Small intestine (tissue), 7 donors: Measurements from ENCODE around the gene FFAR1. TPM values are rescaled to one million over a fixed set of nuclear protein-coding genes. Genes with fewer than 3 reads are reported as not detected.
"Not testable (repeated sequence)": the region's sequence is repeated elsewhere in the genome, so short reads cannot be mapped to it uniquely, and the experiment has no call there.

Source experiments
- DNase-seq, 2 donors: peaks; one replicate each; pipeline versions ENCODE4 v3.0.0 to v3.0.0-alpha.2; 2013
- FAIRE-seq: peaks from 2 replicates; lab custom pipeline; 2012; peaks lifted over from hg19 to GRCh38; lab: Jason Lieb, UNC
- H3K27ac ChIP-seq, 3 donors: one replicate each; pipeline ENCODE4 v1.5.1; 2013; ENCODE audit warnings: low read length in 2 of 3, mild to moderate bottlenecking in 2 of 3, control low read depth in 1 of 3, inconsistent platforms in 1 of 3, low read depth in 1 of 3, moderate library complexity in 1 of 3
- H3K27me3 ChIP-seq, 3 donors: one replicate each; pipeline ENCODE4 v1.6.1; 2013; ENCODE audit warnings: low read length in 3 of 3, inconsistent platforms in 1 of 3; ENCODE audit not compliant: control insufficient read depth in 3 of 3, insufficient read depth in 3 of 3
- H3K36me3 ChIP-seq, 3 donors: one replicate each; pipeline ENCODE4 v1.6.1; 2013; ENCODE audit warnings: low read length in 3 of 3, inconsistent platforms in 1 of 3, low read depth in 1 of 3, mild to moderate bottlenecking in 1 of 3, moderate library complexity in 1 of 3; ENCODE audit not compliant: control insufficient read depth in 3 of 3, insufficient read depth in 2 of 3
- H3K4me1 ChIP-seq, 3 donors: one replicate each; pipeline ENCODE4 v1.6.1; 2013; ENCODE audit warnings: low read length in 2 of 3, inconsistent platforms in 1 of 3, low read depth in 1 of 3, mild to moderate bottlenecking in 1 of 3, moderate library complexity in 1 of 3; ENCODE audit not compliant: control insufficient read depth in 3 of 3, insufficient read depth in 2 of 3
- H3K4me3 ChIP-seq, 3 donors: one replicate each; pipeline ENCODE4 v1.5.1; 2013; ENCODE audit warnings: low read length in 3 of 3, control low read depth in 1 of 3, inconsistent platforms in 1 of 3, low read depth in 1 of 3, mild to moderate bottlenecking in 1 of 3, moderate library complexity in 1 of 3
- H3K9me3 ChIP-seq, 2 donors: one replicate each; pipeline ENCODE4 v1.6.1; 2013; ENCODE audit warnings: low read depth in 1 of 2, low read length in 1 of 2; ENCODE audit not compliant: control insufficient read depth in 2 of 2, insufficient read depth in 1 of 2
- WGBS, 3 donors: extraction: QIAGEN DNeasy Blood & Tissue Kit; methylation state at CpG; one replicate each; pipeline ENCODE4 v1.1.7; 2013; 5-methylcytosine and 5-hydroxymethylcytosine counted together
- polyA plus RNA-seq, 4 donors: library from polyadenylated mRNA; stranded (reverse) in 3 of 4; unstranded in 1 of 4; fragments of 200-250 nt in 3 of 4; fragments of 120-200 nt in 1 of 4; gene quantifications; one replicate each; pipeline versions ENCODE4 v1.2.1 to v1.2.3, GENCODE V29; 2013
- donor health status: healthy with polysubstance abuse.
- donor health status: control.
- donor health status: control.
- donor health status: Bipolar disorder and iron deficiency.
- donor health status: healthy.

Gene FFAR1
- polyA plus RNA-seq, 4 donors, result 0.18 to 0.74 TPM; not detected in 2

DNA sequence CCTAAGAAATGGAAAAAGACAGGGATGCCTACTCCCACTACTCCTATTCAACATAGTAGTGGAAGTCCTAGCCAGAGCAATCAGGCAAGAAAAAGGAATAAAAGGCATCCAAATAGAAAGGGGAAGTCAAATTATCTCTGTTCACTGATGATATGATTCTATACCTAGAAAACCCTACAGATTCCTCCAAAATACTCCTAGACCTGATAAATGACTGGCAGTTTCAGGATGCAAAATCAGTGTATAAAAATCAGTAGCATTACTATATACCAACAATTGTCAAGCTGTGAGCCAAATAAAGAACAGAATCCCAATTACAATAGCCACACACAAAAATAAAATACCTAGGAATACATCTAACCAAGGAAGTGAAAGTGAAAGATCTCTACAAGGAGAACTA, 21.8 kb downstream of the FFAR1 start:
- Histone ChIP-seq H3K9me3 (no peaks in the 10 kb centered on the region), H3K4me1 (no peaks in the 10 kb centered on the region), H3K27me3 (no peaks in the 10 kb centered on the region), H3K4me3 (no peak overlapping the region), H3K27ac (no peak overlapping the region), H3K36me3 (no peaks in the 10 kb centered on the region)
- FAIRE-seq, result no peak
- DNase-seq, result no peak

DNA sequence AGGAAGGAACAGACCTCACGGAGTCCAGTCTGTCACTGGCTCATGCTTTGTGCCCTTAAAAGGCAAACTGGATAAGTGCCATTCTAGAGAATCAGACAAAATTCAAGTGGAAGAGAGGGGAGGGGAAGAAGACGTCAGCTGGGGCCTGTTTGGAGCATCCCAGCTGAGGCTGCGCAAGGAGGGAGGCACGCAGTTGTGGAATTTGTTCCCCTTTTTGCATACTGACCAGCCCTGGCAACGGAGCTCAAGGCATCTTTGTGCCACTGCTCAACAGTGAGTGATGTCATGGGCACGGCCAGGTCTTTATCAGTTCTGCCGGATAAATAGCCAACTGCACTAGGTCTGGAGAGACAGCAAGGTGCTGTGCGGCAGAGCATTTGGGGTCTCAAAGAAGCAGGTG, 23.0 kb downstream of the FFAR1 start, which contains the start of gene GPR42:
TSS of gene GPR42 (plus strand) at position 347 of the 400 bp plus-strand sequence. CDS start 292 bp downstream, outside the sequence.
- WGBS, 3 donors, result 71 to 88% (median 84%) methylated on average over 1 to 8 of the region's 8 CpGs
- FAIRE-seq (no peak), DNase-seq (no peak)

DNA sequence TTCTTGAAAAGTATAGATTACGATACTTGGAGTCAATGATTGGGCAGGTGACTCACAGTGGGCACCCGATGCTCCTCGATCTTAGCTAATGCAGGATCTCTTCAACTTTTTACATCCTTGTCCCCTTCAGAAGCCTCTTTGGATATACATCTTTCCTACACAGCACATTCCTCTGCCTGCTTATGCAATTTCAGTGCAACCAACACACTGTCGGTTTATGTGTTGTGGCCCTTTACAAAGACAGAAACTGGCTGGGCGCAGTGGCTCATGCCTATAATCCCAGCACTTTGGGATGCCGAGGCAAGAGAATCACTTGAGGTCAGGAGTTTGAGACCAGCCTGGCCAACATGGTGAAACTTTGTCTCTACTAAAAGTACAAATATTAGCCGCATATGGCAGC, 25.8 kb downstream of the FFAR1 start:
- 82 to 84% (median 83%) methylated on average over 7 of the region's 7 CpGs for WGBS, 3 donors
- H3K27me3 ChIP-seq, result no peaks in the 10 kb centered on the region
- no peak for FAIRE-seq
- DNase-seq, result no peak
- H3K4me1 ChIP-seq, result no peaks in the 10 kb centered on the region
- H3K36me3 ChIP-seq, result no peaks in the 10 kb centered on the region
- H3K27ac ChIP-seq, result no peak overlapping the region
- H3K9me3 ChIP-seq, result peaks cover 0 to 3% of the 10 kb centered on the region in 2 donors
- H3K4me3 ChIP-seq, result no peak overlapping the region

More for the DNA sequence above, 23.0 kb downstream of the FFAR1 start, which contains the start of gene GPR42:
- H3K27me3 ChIP-seq, result no peaks in the 10 kb centered on the region
- no peak within 1 kb of the TSS for H3K27ac ChIP-seq
- no peaks in the 10 kb centered on the region for H3K4me1 ChIP-seq
- no peaks in the 10 kb centered on the region for H3K9me3 ChIP-seq
- H3K4me3 ChIP-seq, result no peak within 1 kb of the TSS
- no peaks in the 10 kb centered on the region for H3K36me3 ChIP-seq

DNA sequence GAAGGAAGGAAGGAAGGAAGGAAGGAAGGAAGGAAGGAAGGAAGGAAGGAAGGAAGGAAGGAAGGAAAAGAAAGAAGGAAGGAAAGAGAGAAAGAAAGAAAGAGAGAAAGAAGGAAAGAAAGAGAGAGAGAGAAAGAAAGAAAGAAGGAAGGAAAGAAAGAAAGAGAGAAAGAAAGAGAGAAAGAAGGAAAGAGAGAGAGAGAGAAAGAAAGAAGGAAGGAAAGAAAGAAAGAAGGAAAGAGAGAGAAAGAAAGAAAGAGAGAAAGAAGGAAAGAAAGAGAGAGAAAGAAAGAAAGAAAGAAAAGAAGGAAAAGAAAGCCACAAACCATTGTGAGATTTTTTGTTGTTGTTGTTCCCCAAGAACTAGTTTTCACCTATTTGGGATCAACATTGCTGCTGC, 26.3 kb downstream of the FFAR1 start:
- FAIRE-seq, H3K9me3 ChIP-seq, H3K27me3 ChIP-seq, H3K4me3 ChIP-seq, DNase-seq, H3K36me3 ChIP-seq, H3K4me1 ChIP-seq, H3K27ac ChIP-seq: not testable (repeated sequence)

DNA sequence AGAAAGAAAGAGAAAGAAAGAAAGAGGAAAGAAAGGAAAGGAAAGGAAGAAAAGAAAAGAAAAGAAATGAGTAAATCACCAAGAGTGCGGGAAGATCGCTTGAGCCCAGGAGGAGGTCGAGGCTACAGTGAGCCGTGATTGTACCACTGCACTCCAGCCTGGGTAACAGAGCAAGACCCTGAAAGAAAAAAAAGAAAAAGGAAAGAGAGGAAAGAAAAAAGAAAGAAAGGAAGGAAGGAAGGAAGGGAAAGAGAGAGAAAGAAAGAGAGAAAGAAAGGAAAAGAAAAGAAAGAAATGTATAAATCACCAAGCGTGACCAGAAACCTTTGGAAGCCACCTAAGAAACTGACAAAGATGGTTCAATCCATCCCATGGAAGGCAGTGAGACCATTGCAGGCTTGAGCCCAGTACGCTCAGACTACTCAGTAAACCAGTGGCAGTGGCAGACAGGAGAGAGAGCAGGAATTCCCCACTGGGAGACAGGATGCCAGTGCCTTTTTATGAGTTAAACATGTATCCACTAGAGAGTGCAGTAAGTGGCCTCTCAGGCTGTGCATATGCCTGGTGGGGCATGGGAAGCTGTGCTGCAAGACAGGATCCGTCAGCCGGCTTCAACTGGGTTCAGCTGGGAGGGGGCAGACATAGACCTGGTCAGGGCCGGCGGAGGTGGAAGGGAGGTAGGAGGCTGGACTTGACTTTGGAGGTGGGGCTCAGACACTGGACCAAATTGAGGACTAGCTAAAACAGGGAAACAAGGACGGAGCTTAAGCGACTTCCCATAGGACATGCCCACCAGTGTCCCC, 28.0 kb downstream of the FFAR1 start:
- Histone ChIP-seq H3K4me1 (peaks cover 0 to 7% (median 0%) of the 10 kb centered on the region in 3 donors), H3K27ac (no peak overlapping the region), H3K36me3 (no peaks in the 10 kb centered on the region), H3K4me3 (no peak overlapping the region), H3K9me3 (peaks cover 0 to 3% of the 10 kb centered on the region in 2 donors), H3K27me3 (no peaks in the 10 kb centered on the region)
- no peak for FAIRE-seq
- 86 to 94% (median 90%) methylated on average over 12 of the region's 12 CpGs for WGBS, 3 donors
- no peak for DNase-seq

DNA sequence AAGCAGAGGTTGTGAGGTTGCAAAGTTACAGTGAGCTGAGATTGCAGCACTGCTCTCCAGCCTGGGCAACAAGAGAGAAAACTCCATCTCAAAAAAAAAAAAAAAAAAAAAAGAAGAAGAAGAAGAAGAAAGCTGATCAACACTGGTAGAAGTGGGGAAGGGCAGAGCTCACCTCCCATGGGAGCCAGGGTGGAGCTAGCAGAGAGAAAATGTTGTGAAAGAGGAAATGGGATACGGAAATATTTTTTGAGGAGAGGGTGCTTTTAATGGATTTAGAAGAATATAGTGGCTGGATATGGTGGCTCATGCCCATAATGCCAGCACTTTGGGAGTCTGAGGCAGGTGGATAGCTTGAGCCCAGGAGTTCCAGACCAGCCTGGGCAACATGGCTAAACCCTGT, 30.0 kb downstream of the FFAR1 start:
- Histone ChIP-seq H3K36me3 (no peaks in the 10 kb centered on the region), H3K4me3 (no peak overlapping the region), H3K27me3 (no peaks in the 10 kb centered on the region), H3K27ac (no peak overlapping the region), H3K9me3 (peaks cover 0 to 3% of the 10 kb centered on the region in 2 donors), H3K4me1 (peaks cover 0 to 10% (median 0%) of the 10 kb centered on the region in 3 donors)
- DNase-seq, result no peak
- 42 to 56% (median 42%) methylated on average over 1 of the region's 1 CpG for WGBS, 3 donors
- no peak for FAIRE-seq

DNA sequence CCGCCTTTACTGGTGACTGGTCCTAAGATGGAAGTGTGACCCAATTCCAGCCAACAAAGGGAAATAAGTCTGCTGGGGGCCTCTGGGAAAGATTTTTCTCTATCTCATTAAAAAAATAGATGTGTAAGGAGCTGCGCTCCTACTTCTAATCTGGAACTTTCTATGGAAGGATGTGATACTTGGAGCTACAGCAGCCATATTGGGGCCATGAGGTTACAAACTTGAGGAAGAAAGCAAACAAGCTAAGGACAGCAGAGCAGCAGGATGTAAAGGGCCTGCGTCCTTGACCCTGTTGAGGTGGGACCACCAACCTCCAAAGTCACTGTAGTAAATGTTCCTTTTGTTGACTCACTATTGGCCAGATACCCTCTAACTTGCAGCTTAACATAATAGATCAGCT, 30.7 kb downstream of the FFAR1 start:
- H3K36me3 ChIP-seq, result no peaks in the 10 kb centered on the region
- H3K4me3 ChIP-seq, result no peak overlapping the region
- H3K27me3 ChIP-seq, result no peaks in the 10 kb centered on the region
- peaks cover 0 to 10% (median 0%) of the 10 kb centered on the region in 3 donors for H3K4me1 ChIP-seq
- DNase-seq, result no peak
- FAIRE-seq, result no peak
- 93 to 99% (median 96%) methylated on average over 3 of the region's 3 CpGs for WGBS, 3 donors
- H3K9me3 ChIP-seq, result peaks cover 0 to 3% of the 10 kb centered on the region in 2 donors
- no peak overlapping the region for H3K27ac ChIP-seq

DNA sequence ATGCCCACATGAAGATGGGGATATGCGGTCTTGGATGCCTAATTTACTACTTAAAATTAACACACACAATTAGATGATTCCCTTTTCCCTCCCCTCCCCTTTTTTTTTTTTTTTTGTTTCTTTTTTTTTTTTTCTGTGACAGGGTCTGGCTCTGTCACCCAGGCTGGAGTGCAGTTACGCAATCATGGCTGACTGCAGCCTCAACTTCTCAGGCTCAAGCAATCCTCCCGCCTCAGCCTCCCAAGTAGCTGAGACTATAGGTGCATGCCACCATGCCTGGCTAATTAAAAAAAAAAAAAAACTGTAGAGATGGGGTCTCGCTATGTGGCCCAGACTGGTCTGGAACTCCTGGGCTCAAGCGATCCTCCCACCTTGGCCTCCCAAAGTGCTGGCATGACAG, 31.8 kb downstream of the FFAR1 start:
- DNase-seq, H3K27me3 ChIP-seq, FAIRE-seq, H3K4me3 ChIP-seq, H3K9me3 ChIP-seq, H3K4me1 ChIP-seq, H3K36me3 ChIP-seq, H3K27ac ChIP-seq: not testable (repeated sequence)
- 87 to 97% (median 95%) methylated on average over 5 of the region's 5 CpGs for WGBS, 3 donors
